Lower leg skin (tissue), 4 donors: ENCODE measurements around the gene PDSS2. TPM values are rescaled to one million over a fixed set of nuclear protein-coding genes. Genes with fewer than 3 reads are reported as not detected.
"Not testable (repeated sequence)": the region's sequence is repeated elsewhere in the genome, so short reads cannot be mapped to it uniquely, and the experiment has no call there.

ENCODE experiments used
- DNase-seq, 2 donors: peaks; one replicate each; pipeline ENCODE4 v3.0.0-alpha.2; 2019; ENCODE audit warnings: low spot score in 2 of 2
- H3K4me3 ChIP-seq: fragments of 200-600 bp; sonication (generic); 2 replicates; pipeline ENCODE4 v1.5.1; 2017; ENCODE audit warnings: mild to moderate bottlenecking, low read depth; ENCODE audit not compliant: poor library complexity, severe bottlenecking
- CTCF ChIP-seq, 3 donors: fragments of 450-650 bp; IDR thresholded peaks; one replicate each; pipeline ENCODE4 v1.5.1; 2016; ENCODE audit warnings: antibody characterized with exemption in 3 of 3, mild to moderate bottlenecking in 3 of 3, moderate library complexity in 2 of 3
- POLR2A ChIP-seq, 2 donors: fragments of 450-650 bp; IDR thresholded peaks; one replicate each; pipeline ENCODE4 v1.6.1; 2016 to 2017; ENCODE audit warnings: antibody characterized with exemption in 2 of 2, mild to moderate bottlenecking in 1 of 2, moderate library complexity in 1 of 2
- WGBS, 2 donors: methylation state at CpG; one replicate each; pipeline ENCODE4 v1.1.5; 2018; 5-methylcytosine and 5-hydroxymethylcytosine counted together
- intact Hi-C: fragments of 100-400 bp; cut with DNase I; formaldehyde crosslinking; loops from one replicate; pipeline ENCODE4 v1.15.0; 2023; ENCODE audit warnings: low total_unique reads
- total RNA-seq, 4 donors: library from RNA; depleted of rRNA; stranded (reverse); fragments of >200 nt; gene quantifications; one replicate each; pipeline ENCODE4 v1.1.0, GENCODE V29; 2016

PDSS2 gene
- total RNA-seq, 4 donors from 2014 or later, result 6.9 to 14.8 (median 11.4) TPM

GRCh38 chr6:107489636-107490565 lies 30.5 kb upstream of the PDSS2 start, which contains the start of gene SOBP:
Gene SOBP (plus strand): TSS chr6:107490117. CDS start chr6:107490617, 500 bp downstream.
- intact Hi-C loops, result loop anchor here (10.0 kb wide), 1 partner anchor 1525 kb away; no protein-coding TSS in a partner anchor
- WGBS, 2 donors, result 0 to 2% methylated on average over 27 to 56 of the region's 130 CpGs
- peak within 1 kb of the TSS; percentile 55 for H3K4me3 ChIP-seq
- TF ChIP-seq POLR2A (IDR thresholded peaks at IDR 0.05), result no peak
- TF ChIP-seq CTCF (IDR thresholded peaks at IDR 0.05), result no peak
- DNase-seq, result peak in 1 of 2 donors; percentile 88

GRCh38 chr6:107488875-107489635 lies 29.7 kb upstream of the PDSS2 start:
- TF ChIP-seq CTCF (IDR thresholded peaks at IDR 0.05), result no peak
- no peak for TF ChIP-seq POLR2A (IDR thresholded peaks at IDR 0.05)
- peak in 1 of 2 donors; percentile 88 for DNase-seq
- H3K4me3 ChIP-seq, result peak overlapping the region; percentile 55
- WGBS, 2 donors, result 1% methylated on average over 45 to 47 of the region's 51 CpGs
- intact Hi-C loops, result no loop called here

- no peak for TF ChIP-seq CTCF (IDR thresholded peaks at IDR 0.05)
- peak overlapping the region; percentile 55 for H3K4me3 ChIP-seq
- 16 to 22% methylated on average over 27 of the region's 27 CpGs for WGBS, 2 donors
- intact Hi-C loops, result no loop called here
- DNase-seq, result no peak
These were observed 29.0 kb upstream of the PDSS2 start for GRCh38 chr6:107488174-107488874.

- TF ChIP-seq CTCF (IDR thresholded peaks at IDR 0.05) (no peak), POLR2A (IDR thresholded peaks at IDR 0.05) (no peak)
- intact Hi-C loops, result no loop called here
- H3K4me3 ChIP-seq, result no peak overlapping the region
- no peak for DNase-seq
- 71% methylated on average over 4 of the region's 4 CpGs for WGBS, 2 donors
These were observed 25.8 kb upstream of the PDSS2 start for GRCh38 chr6:107485157-107485556.

- intact Hi-C loops, result no loop called here
- H3K4me3 ChIP-seq, result no peak overlapping the region
- no peak for DNase-seq
- TF ChIP-seq POLR2A (IDR thresholded peaks at IDR 0.05), result no peak
- TF ChIP-seq CTCF (IDR thresholded peaks at IDR 0.05), result no peak
- WGBS, 2 donors, result 82 to 88% methylated on average over 4 of the region's 4 CpGs
These were observed 19.8 kb upstream of the PDSS2 start for GRCh38 chr6:107479089-107479690.

- H3K4me3 ChIP-seq, DNase-seq, intact Hi-C loops: not testable (repeated sequence)
- WGBS, 2 donors, result 71 to 85% methylated on average over 3 of the region's 3 CpGs
These were observed 16.5 kb upstream of the PDSS2 start for GRCh38 chr6:107475826-107476225.

- H3K4me3 ChIP-seq, DNase-seq, intact Hi-C loops: not testable (repeated sequence)
- WGBS, 2 donors, result 91 to 94% methylated on average over 3 of the region's 3 CpGs
These were observed 16.0 kb upstream of the PDSS2 start for GRCh38 chr6:107475360-107475759.
